Activated CD8-positive, alpha-beta memory T cell treated with anti-CD3 and anti-CD28 coated beads, Interleukin-2, amount 50 U/mL, for 48 hours (primary cell): Measurements from ENCODE around the gene MS4A15.
"Not testable (repeated sequence)": the region's sequence is repeated elsewhere in the genome, so short reads cannot be mapped to it uniquely, and the experiment has no call there.

ENCODE experiments used
- DNase-seq: peaks from one replicate; pipeline ENCODE4 v3.0.0-alpha.2; 2020

Gene MS4A15

GRCh38 chr11:60810569-60810968 is 53.9 kb downstream of the MS4A15 start:
- DNase-seq, result no peak

DNA sequence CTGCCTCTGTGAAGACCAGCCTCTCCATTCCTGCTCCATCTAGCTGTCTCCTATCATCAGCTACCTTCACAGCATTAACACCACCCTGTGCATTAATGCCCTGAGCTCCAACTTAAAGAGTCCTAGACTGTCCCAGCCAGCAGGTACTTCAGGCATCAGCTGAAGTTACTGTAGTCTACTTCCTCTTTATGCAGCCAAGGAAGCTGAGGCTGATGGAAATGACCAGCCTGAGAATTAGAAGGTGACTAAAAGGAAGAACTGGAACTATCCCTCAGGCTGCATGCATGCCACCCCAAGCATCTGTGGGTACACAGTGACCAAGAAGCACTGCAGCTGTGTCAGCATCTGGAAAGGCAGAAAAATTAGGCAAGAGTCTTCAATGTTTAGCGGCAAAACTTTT is 56.7 kb downstream of the MS4A15 start:
- no peak for DNase-seq

GRCh38 chr11:60814112-60814511 is 57.4 kb downstream of the MS4A15 start:
- DNase-seq, result no peak

DNA sequence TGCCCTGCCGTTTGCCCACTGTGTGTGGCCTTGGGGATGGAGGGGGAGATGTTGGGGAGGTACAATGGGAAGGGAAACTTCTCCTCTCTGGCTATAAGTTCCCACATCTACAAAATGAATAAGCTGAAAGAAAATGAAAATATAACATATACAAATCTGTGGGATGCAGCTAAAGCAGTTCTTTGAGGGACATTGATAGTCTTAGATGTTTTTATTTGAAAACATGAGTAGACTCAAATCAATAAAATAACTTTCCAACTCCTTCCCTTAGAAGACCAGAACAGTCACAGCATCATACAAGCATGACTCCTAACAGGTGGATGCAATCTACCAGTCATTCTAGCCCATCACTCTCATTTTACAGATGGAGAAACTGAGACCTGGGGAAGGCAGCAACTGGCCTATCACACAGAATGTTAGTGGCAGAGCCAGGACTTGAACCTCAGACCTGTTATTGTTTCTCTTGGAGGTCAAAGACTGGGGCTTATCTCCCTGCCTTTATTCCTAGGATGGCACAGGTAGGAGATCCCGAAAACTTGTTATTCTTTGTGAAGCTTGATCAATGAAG is 60.0 kb downstream of the MS4A15 start:
- no peak for DNase-seq

DNA sequence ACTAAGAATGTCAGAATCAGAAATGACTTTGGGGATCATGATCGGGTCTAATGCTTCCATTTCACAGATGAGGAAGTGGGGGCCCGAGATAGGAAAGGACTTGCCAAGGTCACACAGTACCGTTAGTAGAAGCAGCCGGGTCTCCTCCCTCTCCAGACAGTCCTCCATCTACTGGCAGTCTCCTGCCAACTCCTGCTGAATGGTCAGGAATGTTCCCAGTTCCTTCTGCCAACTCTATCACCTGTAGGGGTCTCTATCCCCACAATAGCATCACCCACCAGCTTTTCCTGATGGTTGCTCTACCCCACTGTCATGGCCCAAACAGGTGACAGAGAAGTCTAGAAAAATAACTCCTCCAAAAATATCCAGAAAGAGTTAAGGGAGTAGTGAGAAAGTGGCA is 61.4 kb downstream of the MS4A15 start:
- no peak for DNase-seq

DNA sequence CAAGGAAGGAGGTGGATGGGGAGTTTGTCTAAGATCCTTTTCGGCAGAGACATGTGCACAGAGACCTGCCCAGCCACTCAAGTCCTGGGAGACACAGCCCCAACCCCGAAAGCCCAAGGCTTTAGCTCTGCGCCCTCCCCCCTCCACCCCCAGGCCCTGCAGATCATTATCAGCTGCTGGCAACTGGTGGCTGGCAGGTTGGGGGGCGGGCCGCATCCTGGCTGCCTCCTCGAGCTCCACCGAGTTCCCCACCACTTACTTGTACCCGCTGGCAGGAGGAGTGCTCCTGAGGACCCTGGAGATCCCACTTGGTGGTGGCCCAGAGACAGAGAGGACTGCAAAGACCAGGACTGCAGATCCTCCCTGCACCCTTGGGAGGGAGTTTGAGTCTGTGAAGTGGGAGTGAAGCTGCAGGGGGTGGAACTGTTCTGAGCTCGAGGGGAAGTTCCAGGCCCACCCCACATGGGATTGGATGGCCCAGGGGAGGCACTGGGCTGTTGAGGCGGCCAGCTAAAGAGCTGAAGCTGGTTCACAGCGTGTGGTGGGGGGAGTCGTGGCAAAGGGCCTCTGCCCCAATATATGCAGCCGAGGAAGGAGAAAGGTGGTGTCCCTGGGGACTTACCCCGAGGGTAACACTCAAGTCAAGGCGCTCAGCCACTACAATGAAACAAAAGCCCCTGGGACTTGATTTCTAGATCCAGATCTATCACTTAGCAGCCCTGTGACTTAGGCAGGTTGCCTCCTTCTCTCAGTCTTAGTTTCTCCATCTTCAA is 65.3 kb downstream of the MS4A15 start:
- DNase-seq, result no peak

- DNase-seq, result not testable (repeated sequence)
Measured at GRCh38 chr11:60823745-60824306, 67.2 kb downstream of the MS4A15 start.

DNA sequence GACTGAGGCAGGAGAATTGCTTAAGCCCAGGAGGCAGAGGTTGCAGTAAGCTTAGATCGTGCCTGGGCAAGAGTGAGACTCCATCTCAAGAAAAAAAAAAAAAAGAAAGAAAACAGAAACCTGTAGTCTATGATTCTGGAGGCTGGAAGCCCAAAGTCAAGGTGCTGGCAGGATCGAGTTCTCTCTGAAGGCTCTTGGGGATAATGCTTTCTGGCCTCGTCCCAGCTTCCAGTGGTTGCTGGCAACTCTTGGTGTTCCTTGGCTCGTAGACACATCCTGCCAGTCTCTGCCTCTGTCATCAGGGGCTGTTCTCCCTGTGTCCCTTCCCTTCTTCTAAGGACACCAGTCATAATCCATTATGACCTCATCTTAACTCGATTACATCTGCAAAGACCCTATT is 68.5 kb downstream of the MS4A15 start:
- no peak for DNase-seq

DNA sequence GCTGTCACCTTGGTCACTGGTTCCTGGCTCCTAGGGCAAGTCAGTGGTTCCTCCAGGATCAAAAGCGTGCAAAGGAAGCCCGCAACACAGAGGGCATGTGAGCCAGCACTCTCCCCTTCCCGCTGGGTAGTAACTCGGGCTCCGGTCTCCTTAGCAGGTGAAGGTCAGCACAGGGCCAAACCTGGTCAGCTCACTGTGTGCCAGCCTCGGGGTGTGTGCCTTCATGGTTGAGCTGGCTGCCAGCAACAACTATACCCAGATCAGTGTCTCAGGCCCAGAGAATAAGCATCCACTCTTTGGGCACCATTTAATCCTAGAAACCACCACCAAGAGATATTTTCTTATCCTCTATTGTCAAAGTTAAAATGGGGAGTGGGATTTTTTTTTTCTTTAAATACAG is 69.1 kb downstream of the MS4A15 start:
- no peak for DNase-seq
